ENCODE measurements around the gene TBC1D22A. TPM values are rescaled to one million over a fixed set of nuclear protein-coding genes. Genes with fewer than 3 reads are reported as not detected.

The TBC1D22A gene
- total RNA-seq, 6 donors from 2014 or later = 27.1 to 48.2 (median 35.3) TPM

DNA sequence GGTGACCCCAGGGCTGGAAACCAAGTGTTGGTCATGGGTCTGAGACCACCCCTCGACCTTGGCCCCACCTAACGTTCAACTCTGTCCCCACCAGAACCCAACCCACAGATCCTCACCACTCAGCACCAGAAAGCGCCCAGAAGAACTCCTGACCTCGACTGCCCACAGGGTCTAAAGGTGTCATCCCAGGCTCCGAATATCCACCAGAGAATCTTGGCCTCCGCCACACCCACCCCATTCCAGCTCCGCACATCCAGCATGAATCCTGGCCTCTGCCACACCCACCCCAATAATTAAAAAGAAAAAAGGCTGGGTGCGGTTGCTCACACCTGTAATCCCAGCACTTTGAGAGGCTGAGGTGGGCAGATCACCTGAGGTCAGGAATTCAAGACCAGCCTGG, 25.7 kb upstream of the TBC1D22A start:
- H3K36me3 ChIP-seq = peaks cover 0 to 3% (median 0%) of the 10 kb centered on the region in 4 donors
- H3K4me3 ChIP-seq = peak overlapping the region; percentile 83 to 95 (median 90)
- peak overlapping the region; percentile 89 to 97 (median 92) for H3K27ac ChIP-seq
- no peaks in the 10 kb centered on the region for H3K9me3 ChIP-seq
- 59 to 60% methylated on average over 6 to 8 of the region's 8 CpGs for WGBS, 2 donors
- no peak for TF ChIP-seq POLR2A (IDR thresholded peaks at IDR 0.05)
- TF ChIP-seq EP300 (IDR thresholded peaks at IDR 0.05) = no peak
- no peak for TF ChIP-seq POLR2AphosphoS5 (IDR thresholded peaks at IDR 0.05)
- TF ChIP-seq, protein P1, sequence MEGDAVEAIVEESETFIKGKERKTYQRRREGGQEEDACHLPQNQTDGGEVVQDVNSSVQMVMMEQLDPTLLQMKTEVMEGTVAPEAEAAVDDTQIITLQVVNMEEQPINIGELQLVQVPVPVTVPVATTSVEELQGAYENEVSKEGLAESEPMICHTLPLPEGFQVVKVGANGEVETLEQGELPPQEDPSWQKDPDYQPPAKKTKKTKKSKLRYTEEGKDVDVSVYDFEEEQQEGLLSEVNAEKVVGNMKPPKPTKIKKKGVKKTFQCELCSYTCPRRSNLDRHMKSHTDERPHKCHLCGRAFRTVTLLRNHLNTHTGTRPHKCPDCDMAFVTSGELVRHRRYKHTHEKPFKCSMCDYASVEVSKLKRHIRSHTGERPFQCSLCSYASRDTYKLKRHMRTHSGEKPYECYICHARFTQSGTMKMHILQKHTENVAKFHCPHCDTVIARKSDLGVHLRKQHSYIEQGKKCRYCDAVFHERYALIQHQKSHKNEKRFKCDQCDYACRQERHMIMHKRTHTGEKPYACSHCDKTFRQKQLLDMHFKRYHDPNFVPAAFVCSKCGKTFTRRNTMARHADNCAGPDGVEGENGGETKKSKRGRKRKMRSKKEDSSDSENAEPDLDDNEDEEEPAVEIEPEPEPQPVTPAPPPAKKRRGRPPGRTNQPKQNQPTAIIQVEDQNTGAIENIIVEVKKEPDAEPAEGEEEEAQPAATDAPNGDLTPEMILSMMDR (IDR thresholded peaks at IDR 0.05) = no peak
- no peak for ATAC-seq (ENCODE audit: low FRiP score in 2 of 2)
- H3K27me3 ChIP-seq = no peaks in the 10 kb centered on the region
- no peak for DNase-seq
- H3K4me1 ChIP-seq = peaks cover 52 to 59% (median 55%) of the 10 kb centered on the region in 4 donors

DNA sequence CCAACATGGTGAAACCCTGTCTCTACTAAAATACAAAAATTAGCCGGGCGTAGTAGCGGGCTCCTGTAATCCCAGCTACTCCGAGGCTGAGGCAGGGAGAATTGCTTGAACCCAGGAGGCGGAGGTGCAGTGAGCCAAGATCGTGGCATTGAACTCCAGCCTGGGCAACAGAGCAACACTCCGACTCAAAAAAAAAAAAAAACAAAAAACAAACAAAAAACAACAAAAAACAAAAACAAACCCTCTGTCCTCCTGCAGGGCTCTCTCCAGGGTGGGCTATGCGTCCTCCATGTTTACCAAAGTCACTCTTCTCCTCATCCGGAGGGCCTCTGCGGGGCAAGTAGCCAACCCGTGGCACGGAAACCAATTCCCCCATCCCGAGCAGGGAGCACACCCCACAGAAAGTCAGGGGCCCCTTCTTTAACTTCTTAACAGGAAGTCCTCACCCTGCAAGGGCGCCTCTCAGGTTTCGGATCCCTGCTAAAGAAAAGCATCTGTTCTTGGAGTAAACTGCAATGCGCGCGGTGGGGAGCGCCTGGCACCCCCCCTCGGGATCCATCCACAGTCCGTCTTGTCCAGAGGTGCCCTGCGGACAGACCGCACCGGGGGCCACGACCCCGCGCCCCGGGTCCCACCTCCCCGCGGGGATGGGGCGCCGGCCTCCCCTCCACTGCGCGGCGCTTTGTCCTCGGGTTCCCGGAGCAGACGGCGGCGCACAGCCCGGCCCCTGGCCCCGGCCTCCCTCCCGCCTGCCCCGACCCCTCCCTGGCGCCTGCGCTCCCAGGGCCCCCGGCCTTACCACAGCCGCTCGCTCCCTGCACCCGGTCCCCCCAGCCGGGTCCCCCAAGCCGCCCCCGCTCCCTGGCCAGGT, 25.1 kb upstream of the TBC1D22A start:
- DNase-seq = peak in 1 of 2 donors; percentile 49
- WGBS, 2 donors = 9 to 25% methylated on average over 13 to 33 of the region's 53 CpGs
- H3K4me3 ChIP-seq = peak overlapping the region; percentile 83 to 95 (median 90)
- H3K27me3 ChIP-seq = no peaks in the 10 kb centered on the region
- H3K27ac ChIP-seq = peak overlapping the region; percentile 89 to 97 (median 92)
- H3K36me3 ChIP-seq = no peaks in the 10 kb centered on the region
- H3K9me3 ChIP-seq = no peaks in the 10 kb centered on the region
- TF ChIP-seq EP300 (IDR thresholded peaks at IDR 0.05) (no peak), POLR2AphosphoS5 (IDR thresholded peaks at IDR 0.05) (no peak), POLR2A (IDR thresholded peaks at IDR 0.05) (no peak)
- TF ChIP-seq, protein P1 (IDR thresholded peaks at IDR 0.05) = no peak
- peaks cover 52 to 58% (median 53%) of the 10 kb centered on the region in 4 donors for H3K4me1 ChIP-seq
- peak in 1 of 2 donors; percentile 51 for ATAC-seq (ENCODE audit: low FRiP score in 2 of 2)

DNA sequence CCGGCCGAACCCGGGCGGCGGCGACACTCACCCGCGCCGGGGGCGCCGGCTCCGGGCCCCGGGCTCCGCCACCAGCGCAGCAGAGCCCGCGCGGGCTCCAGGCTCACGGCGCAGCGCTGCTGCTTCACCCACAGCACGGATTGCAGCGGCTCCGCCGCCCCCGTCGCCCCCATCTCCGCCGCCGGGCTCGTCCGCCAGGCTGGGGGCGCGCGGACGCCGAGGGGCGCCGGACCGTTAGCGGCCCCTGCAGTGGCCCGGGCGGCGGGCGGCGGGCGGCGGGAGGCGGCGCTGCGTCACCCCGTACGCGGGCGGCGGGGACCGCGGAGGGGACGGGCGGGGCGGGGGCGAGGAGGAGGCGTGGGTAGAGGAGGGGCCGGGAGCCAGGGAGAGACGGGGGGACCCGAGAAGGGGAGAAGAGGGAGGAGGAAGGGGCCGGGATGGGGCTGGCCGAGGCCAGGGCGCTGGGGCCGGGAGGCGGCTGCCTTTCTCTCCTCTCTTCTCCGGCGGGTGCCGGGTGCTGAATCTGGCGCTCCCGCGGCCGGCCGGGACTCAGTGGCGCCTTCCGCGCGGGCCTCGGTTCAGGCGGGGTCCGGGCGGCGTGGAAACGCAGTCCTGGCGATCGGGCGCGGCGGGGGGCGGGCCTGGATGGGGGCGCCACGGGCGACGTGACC, 24.3 kb upstream of the TBC1D22A start, which contains the start of gene CERK:
TSS of gene CERK (minus strand) at position 277 of the 671 bp plus-strand sequence. CDS start at position 173, 104 bp downstream.
- H3K27me3 ChIP-seq = no peaks in the 10 kb centered on the region
- ATAC-seq (ENCODE audit: low FRiP score in 2 of 2) (peak; percentile 61 to 91), DNase-seq (peak; percentile 81 to 93)
- peak within 1 kb of the TSS; percentile 89 to 97 (median 92) for H3K27ac ChIP-seq
- WGBS, 2 donors = 0% methylated on average over 8 of the region's 99 CpGs; no CpG with 5 or more reads in 1 of the 2 donors
- H3K36me3 ChIP-seq = no peaks in the 10 kb centered on the region
- peak within 1 kb of the TSS; percentile 83 to 95 (median 90) for H3K4me3 ChIP-seq
- peak in 1 of 4 donors; percentile 60 for TF ChIP-seq POLR2A (IDR thresholded peaks at IDR 0.05)
- no peak for TF ChIP-seq POLR2AphosphoS5 (IDR thresholded peaks at IDR 0.05)
- no peaks in the 10 kb centered on the region for H3K9me3 ChIP-seq
- peaks cover 52 to 60% (median 55%) of the 10 kb centered on the region in 4 donors for H3K4me1 ChIP-seq

DNA sequence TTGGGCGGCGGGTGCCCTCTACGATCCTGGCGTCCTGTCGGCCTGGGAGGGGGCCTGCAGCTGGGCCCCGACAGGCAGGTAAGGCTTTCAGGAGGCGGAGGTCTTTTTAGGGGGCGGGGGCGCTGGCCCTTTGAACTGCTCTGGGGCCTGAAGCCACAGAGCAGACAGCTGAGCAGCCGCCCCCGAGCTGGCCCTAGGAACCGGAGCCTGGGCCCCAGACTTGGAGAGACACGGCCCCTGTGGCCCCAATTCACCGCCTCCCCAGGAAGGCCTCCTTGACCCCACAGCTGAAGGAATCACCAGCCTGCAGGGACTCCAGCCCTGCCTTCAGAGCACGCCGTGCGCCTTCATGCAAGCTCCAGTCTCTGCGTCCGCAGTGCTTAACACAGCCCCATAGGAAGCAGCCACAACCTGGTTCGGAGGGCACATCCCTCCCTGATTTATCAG, 23.8 kb upstream of the TBC1D22A start:
- Histone ChIP-seq H3K27me3 (no peaks in the 10 kb centered on the region), H3K36me3 (no peaks in the 10 kb centered on the region), H3K4me1 (peaks cover 48 to 60% (median 55%) of the 10 kb centered on the region in 4 donors), H3K4me3 (peak overlapping the region; percentile 51 to 95 (median 90)), H3K27ac (peak overlapping the region; percentile 89 to 97 (median 92)), H3K9me3 (no peaks in the 10 kb centered on the region)
- WGBS, 2 donors = 19% methylated on average over 13 of the region's 20 CpGs; no CpG with 5 or more reads in 1 of the 2 donors
- ATAC-seq (ENCODE audit: low FRiP score in 2 of 2) (peak in 1 of 2 donors; percentile 21), DNase-seq (no peak)
- TF ChIP-seq POLR2AphosphoS5 (IDR thresholded peaks at IDR 0.05) = no peak
- TF ChIP-seq, protein P1 (IDR thresholded peaks at IDR 0.05) = no peak
- TF ChIP-seq EP300 (IDR thresholded peaks at IDR 0.05) = no peak
- TF ChIP-seq POLR2A (IDR thresholded peaks at IDR 0.05) = no peak

Measured in upper lobe of left lung (tissue), 6 donors.